ENCODE data around the gene PARK7. TPM values are rescaled to one million over a fixed set of nuclear protein-coding genes. Genes with fewer than 3 reads are reported as not detected.
"Not testable (repeated sequence)": the region's sequence is repeated elsewhere in the genome, so short reads cannot be mapped to it uniquely, and the experiment has no call there.

PARK7 gene
- total and polyA plus RNA-seq, 4 donors, result 192 to 503 (median 262) TPM

DNA sequence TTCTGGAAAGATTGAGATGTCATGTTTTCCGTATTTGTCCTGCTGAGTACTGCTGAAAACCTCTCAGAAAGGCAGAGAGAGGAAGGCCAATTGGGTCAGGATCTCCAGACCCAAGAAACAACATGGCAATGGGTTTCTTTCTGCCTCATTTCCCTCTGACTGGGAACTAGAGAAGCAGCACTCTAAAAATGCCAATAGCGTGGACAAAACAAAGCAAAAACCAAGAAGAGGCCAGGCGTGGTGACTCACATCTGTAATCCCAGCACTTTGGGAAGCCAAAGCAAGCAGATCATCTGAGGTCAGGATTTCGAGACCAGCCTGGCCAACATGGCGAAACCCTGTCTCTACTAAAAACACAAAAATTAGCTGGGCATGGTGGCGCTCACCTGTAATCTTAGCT, 39.2 kb upstream of the PARK7 start:
- no peaks in the 10 kb centered on the region for H3K36me3 ChIP-seq (ENCODE audit: control insufficient read depth in 1 of 2, insufficient read depth in 2 of 2, low read length in 1 of 2)
- ATAC-seq (ENCODE audit: low FRiP score), result no peak
- no peak overlapping the region for H3K4me3 ChIP-seq (ENCODE audit: low read length in 2 of 2)
- DNase-seq, result no peak
- 14 to 18% methylated on average over 6 of the region's 6 CpGs for WGBS, 2 donors
- H3K4me1 ChIP-seq (ENCODE audit: control insufficient read depth in 1 of 2, insufficient read depth in 2 of 2, low read length in 2 of 2), result no peaks in the 10 kb centered on the region
- no peaks in the 10 kb centered on the region for H3K27me3 ChIP-seq (ENCODE audit: control insufficient read depth in 1 of 2, insufficient read depth in 2 of 2, low read length in 1 of 2)
- no peaks in the 10 kb centered on the region for H3K9me3 ChIP-seq (ENCODE audit: control insufficient read depth, low read length)
- intact Hi-C loops (cut with DNase I), result no loop called here
- peak overlapping the region; percentile 77 to 84 for H3K27ac ChIP-seq (ENCODE audit: low read depth in 1 of 2, low read length in 2 of 2)

- DNase-seq; H3K27me3 ChIP-seq (ENCODE audit: control insufficient read depth in 1 of 2, insufficient read depth in 2 of 2, low read length in 1 of 2); H3K9me3 ChIP-seq (ENCODE audit: control insufficient read depth, low read length); H3K4me1 ChIP-seq (ENCODE audit: control insufficient read depth in 1 of 2, insufficient read depth in 2 of 2, low read length in 2 of 2); H3K36me3 ChIP-seq (ENCODE audit: control insufficient read depth in 1 of 2, insufficient read depth in 2 of 2, low read length in 1 of 2); H3K27ac ChIP-seq (ENCODE audit: low read depth in 1 of 2, low read length in 2 of 2); ATAC-seq (ENCODE audit: low FRiP score); H3K4me3 ChIP-seq (ENCODE audit: low read length in 2 of 2); intact Hi-C loops (cut with DNase I): not testable (repeated sequence)
- 45 to 55% methylated on average over 8 of the region's 8 CpGs for WGBS, 2 donors
Observed at GRCh38 chr1:7927061-7927460, 34.5 kb upstream of the PARK7 start.

DNA sequence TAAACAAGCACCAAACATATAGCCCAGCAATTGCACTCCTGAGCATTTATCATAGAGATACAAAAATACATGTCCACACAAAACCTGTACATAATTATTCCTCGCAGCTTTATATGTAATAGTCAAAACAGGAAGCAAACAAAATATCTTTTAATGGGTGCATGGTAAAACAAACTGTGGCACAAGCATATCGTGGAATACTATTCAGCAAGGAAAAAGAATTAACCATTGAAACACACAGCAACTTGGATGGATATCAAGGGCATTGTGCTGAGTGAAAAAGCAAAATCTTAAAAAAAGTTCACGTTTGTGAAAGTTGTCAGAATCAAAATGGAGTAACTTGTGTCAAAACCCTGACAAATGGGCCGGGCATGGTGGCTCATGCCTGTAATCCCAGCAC, 33.3 kb upstream of the PARK7 start:
- no peaks in the 10 kb centered on the region for H3K36me3 ChIP-seq (ENCODE audit: control insufficient read depth in 1 of 2, insufficient read depth in 2 of 2, low read length in 1 of 2)
- H3K27ac ChIP-seq (ENCODE audit: low read depth in 1 of 2, low read length in 2 of 2), result no peak overlapping the region
- H3K9me3 ChIP-seq (ENCODE audit: control insufficient read depth, low read length), result no peaks in the 10 kb centered on the region
- no peaks in the 10 kb centered on the region for H3K27me3 ChIP-seq (ENCODE audit: control insufficient read depth in 1 of 2, insufficient read depth in 2 of 2, low read length in 1 of 2)
- 84 to 87% methylated on average over 4 of the region's 4 CpGs for WGBS, 2 donors
- intact Hi-C loops (cut with DNase I), result no loop called here
- DNase-seq (no peak), ATAC-seq (ENCODE audit: low FRiP score) (no peak)
- H3K4me3 ChIP-seq (ENCODE audit: low read length in 2 of 2), result no peak overlapping the region
- H3K4me1 ChIP-seq (ENCODE audit: control insufficient read depth in 1 of 2, insufficient read depth in 2 of 2, low read length in 2 of 2), result no peaks in the 10 kb centered on the region

DNA sequence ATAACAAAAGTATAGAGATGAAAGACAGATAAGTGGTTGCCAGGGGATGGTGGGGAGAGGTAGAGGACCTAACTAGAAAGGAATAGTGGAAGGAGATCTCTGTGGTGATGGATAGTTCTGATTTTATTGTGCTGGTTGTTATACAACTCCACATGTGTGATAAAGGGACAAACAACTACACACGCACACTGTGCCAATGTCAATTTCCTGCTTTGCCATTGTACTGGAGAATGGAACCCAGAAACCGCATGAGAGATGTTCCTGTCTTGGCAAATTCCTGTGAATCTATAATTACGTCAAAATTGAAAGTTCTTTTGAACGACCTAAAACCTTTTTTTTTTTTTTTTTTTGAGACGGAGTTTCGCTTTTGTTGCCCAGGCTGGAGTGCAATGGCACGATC, 31.9 kb upstream of the PARK7 start:
- Histone ChIP-seq H3K36me3 (ENCODE audit: control insufficient read depth in 1 of 2, insufficient read depth in 2 of 2, low read length in 1 of 2) (no peaks in the 10 kb centered on the region), H3K4me3 (ENCODE audit: low read length in 2 of 2) (no peak overlapping the region), H3K27me3 (ENCODE audit: control insufficient read depth in 1 of 2, insufficient read depth in 2 of 2, low read length in 1 of 2) (no peaks in the 10 kb centered on the region), H3K27ac (ENCODE audit: low read depth in 1 of 2, low read length in 2 of 2) (no peak overlapping the region), H3K9me3 (ENCODE audit: control insufficient read depth, low read length) (no peaks in the 10 kb centered on the region), H3K4me1 (ENCODE audit: control insufficient read depth in 1 of 2, insufficient read depth in 2 of 2, low read length in 2 of 2) (no peaks in the 10 kb centered on the region)
- DNase-seq, result no peak
- intact Hi-C loops (cut with DNase I), result no loop called here
- WGBS, 2 donors, result 68 to 70% methylated on average over 7 of the region's 7 CpGs
- ATAC-seq (ENCODE audit: low FRiP score), result no peak

DNA sequence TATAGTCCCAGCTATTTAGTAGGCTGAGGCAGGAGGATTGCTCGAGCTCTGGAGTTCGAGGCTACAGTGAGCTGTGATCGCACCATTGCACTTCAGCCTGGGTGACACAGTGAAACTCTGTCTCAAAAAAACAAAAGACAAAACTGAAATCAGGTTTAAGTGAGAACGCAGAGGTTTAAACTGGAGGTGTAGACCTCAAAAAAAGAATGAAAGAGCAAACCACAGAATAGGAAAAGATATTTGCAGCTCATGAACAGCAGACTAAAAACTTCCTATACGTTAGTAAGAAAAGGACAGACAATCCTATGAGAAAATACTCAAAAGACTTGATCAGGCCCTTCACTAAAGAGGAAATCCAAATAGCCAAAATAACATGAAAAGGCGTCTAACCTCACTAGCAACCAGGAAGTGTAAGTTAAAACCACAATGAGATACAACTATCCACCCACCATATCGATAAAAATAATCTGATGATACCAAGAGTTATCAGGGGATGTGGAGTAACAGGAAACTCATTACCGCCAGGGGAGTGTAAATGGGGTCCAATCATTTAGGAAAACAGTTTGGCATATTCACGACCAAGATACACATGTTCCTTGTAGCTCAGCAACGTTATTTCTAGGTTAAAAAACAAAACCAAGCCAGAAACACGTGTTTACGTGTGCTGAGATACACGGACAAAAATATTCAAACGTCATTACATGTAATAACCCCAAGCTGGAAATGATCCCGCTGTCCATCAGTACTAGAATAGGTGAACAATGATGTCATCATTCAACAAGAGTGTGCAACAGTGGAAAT, 30.7 kb upstream of the PARK7 start:
- WGBS, 2 donors, result 76 to 82% methylated on average over 15 of the region's 15 CpGs
- Histone ChIP-seq H3K27me3 (ENCODE audit: control insufficient read depth in 1 of 2, insufficient read depth in 2 of 2, low read length in 1 of 2) (no peaks in the 10 kb centered on the region), H3K9me3 (ENCODE audit: control insufficient read depth, low read length) (no peaks in the 10 kb centered on the region), H3K36me3 (ENCODE audit: control insufficient read depth in 1 of 2, insufficient read depth in 2 of 2, low read length in 1 of 2) (no peaks in the 10 kb centered on the region), H3K4me3 (ENCODE audit: low read length in 2 of 2) (no peak overlapping the region), H3K4me1 (ENCODE audit: control insufficient read depth in 1 of 2, insufficient read depth in 2 of 2, low read length in 2 of 2) (no peaks in the 10 kb centered on the region), H3K27ac (ENCODE audit: low read depth in 1 of 2, low read length in 2 of 2) (no peak overlapping the region)
- DNase-seq (no peak), ATAC-seq (ENCODE audit: low FRiP score) (no peak)
- intact Hi-C loops (cut with DNase I), result no loop called here

- 74 to 76% methylated on average over 2 of the region's 2 CpGs for WGBS, 2 donors
- Histone ChIP-seq H3K36me3 (ENCODE audit: control insufficient read depth in 1 of 2, insufficient read depth in 2 of 2, low read length in 1 of 2) (no peaks in the 10 kb centered on the region), H3K4me1 (ENCODE audit: control insufficient read depth in 1 of 2, insufficient read depth in 2 of 2, low read length in 2 of 2) (no peaks in the 10 kb centered on the region), H3K27ac (ENCODE audit: low read depth in 1 of 2, low read length in 2 of 2) (no peak overlapping the region), H3K4me3 (ENCODE audit: low read length in 2 of 2) (no peak overlapping the region), H3K27me3 (ENCODE audit: control insufficient read depth in 1 of 2, insufficient read depth in 2 of 2, low read length in 1 of 2) (no peaks in the 10 kb centered on the region), H3K9me3 (ENCODE audit: control insufficient read depth, low read length) (no peaks in the 10 kb centered on the region)
- ATAC-seq (ENCODE audit: low FRiP score) (no peak), DNase-seq (no peak)
- intact Hi-C loops (cut with DNase I), result no loop called here
Observed at GRCh38 chr1:7931446-7931812, 30.1 kb upstream of the PARK7 start.

- WGBS, 2 donors, result 74 to 77% methylated on average over 15 of the region's 15 CpGs
- no peak for ATAC-seq (ENCODE audit: low FRiP score)
- H3K27me3 ChIP-seq (ENCODE audit: control insufficient read depth in 1 of 2, insufficient read depth in 2 of 2, low read length in 1 of 2), result no peaks in the 10 kb centered on the region
Observed at GRCh38 chr1:7932524-7933138, 28.9 kb upstream of the PARK7 start.

GRCh38 chr1:7938070-7938469, 23.4 kb upstream of the PARK7 start:
- ATAC-seq (ENCODE audit: low FRiP score), result no peak
- intact Hi-C loops (cut with DNase I), result no loop called here
- no peak for DNase-seq
- Histone ChIP-seq H3K4me1 (ENCODE audit: control insufficient read depth in 1 of 2, insufficient read depth in 2 of 2, low read length in 2 of 2) (no peaks in the 10 kb centered on the region), H3K9me3 (ENCODE audit: control insufficient read depth, low read length) (no peaks in the 10 kb centered on the region), H3K27me3 (ENCODE audit: control insufficient read depth in 1 of 2, insufficient read depth in 2 of 2, low read length in 1 of 2) (no peaks in the 10 kb centered on the region), H3K27ac (ENCODE audit: low read depth in 1 of 2, low read length in 2 of 2) (no peak overlapping the region), H3K36me3 (ENCODE audit: control insufficient read depth in 1 of 2, insufficient read depth in 2 of 2, low read length in 1 of 2) (no peaks in the 10 kb centered on the region), H3K4me3 (ENCODE audit: low read length in 2 of 2) (no peak overlapping the region)
- whole genome bisulfite sequencing, 2 donors, result 76 to 80% methylated on average over 3 of the region's 3 CpGs

More at GRCh38 chr1:7932524-7933138, 28.9 kb upstream of the PARK7 start:
- Histone ChIP-seq H3K9me3 (ENCODE audit: control insufficient read depth, low read length) (no peaks in the 10 kb centered on the region), H3K36me3 (ENCODE audit: control insufficient read depth in 1 of 2, insufficient read depth in 2 of 2, low read length in 1 of 2) (no peaks in the 10 kb centered on the region), H3K27ac (ENCODE audit: low read depth in 1 of 2, low read length in 2 of 2) (no peak overlapping the region), H3K4me1 (ENCODE audit: control insufficient read depth in 1 of 2, insufficient read depth in 2 of 2, low read length in 2 of 2) (no peaks in the 10 kb centered on the region), H3K4me3 (ENCODE audit: low read length in 2 of 2) (no peak overlapping the region)
- DNase-seq, result no peak
- intact Hi-C loops (cut with DNase I), result no loop called here

- H3K27me3 ChIP-seq (ENCODE audit: control insufficient read depth in 1 of 2, insufficient read depth in 2 of 2, low read length in 1 of 2), result no peaks in the 10 kb centered on the region
- DNase-seq (no peak), ATAC-seq (ENCODE audit: low FRiP score) (no peak)
- intact Hi-C loops (cut with DNase I), result no loop called here
- no peak overlapping the region for H3K27ac ChIP-seq (ENCODE audit: low read depth in 1 of 2, low read length in 2 of 2)
- H3K9me3 ChIP-seq (ENCODE audit: control insufficient read depth, low read length), result no peaks in the 10 kb centered on the region
- WGBS, 2 donors, result 25% methylated on average over 3 of the region's 3 CpGs
- no peaks in the 10 kb centered on the region for H3K36me3 ChIP-seq (ENCODE audit: control insufficient read depth in 1 of 2, insufficient read depth in 2 of 2, low read length in 1 of 2)
- H3K4me1 ChIP-seq (ENCODE audit: control insufficient read depth in 1 of 2, insufficient read depth in 2 of 2, low read length in 2 of 2), result no peaks in the 10 kb centered on the region
- H3K4me3 ChIP-seq (ENCODE audit: low read length in 2 of 2), result no peak overlapping the region
Observed at GRCh38 chr1:7940034-7940433, 21.5 kb upstream of the PARK7 start.

Data from aorta (tissue), 5 donors.